Measurements from ENCODE around the gene SAMD11. TPM values are rescaled to one million over a fixed set of nuclear protein-coding genes. Genes with fewer than 3 reads are reported as not detected.

The SAMD11 gene
- polyA plus RNA-seq, 1 donor from 2014 or later = 21.6 TPM

DNA sequence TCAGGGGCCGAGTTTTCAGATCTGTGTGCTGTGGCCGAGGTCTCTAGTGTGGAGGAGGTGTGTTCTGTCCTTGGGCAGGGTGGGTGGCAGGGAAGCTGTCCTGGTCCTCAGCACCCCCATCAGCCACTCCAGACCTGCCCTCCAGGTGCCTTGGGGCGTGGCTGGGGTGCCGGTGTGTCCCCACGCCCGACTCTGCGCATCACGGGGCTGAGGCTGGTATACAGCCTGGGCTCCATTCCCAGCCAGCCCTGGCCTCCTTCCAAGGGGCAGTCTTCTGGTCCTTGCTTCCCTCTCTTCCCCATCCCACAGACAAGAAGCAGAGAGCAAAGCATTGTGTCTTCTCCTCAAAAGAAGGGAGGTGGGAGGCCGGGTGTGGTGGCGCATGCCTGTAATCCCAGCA is 4.0 kb downstream of the SAMD11 start:
- Histone ChIP-seq H3K9me2 (ENCODE audit: insufficient read depth, low read length) (no peaks in the 10 kb centered on the region), H3K9ac (ENCODE audit: low read length) (no peak overlapping the region), H3K36me3 (ENCODE audit: insufficient read depth, low read length) (no peaks in the 10 kb centered on the region), H3K79me2 (replicated peaks; ENCODE audit: insufficient read depth, low read length) (no peaks in the 10 kb centered on the region), H3K4me3 (ENCODE audit: low read length) (no peak overlapping the region), H3K9me3 (ENCODE audit: low read length) (no peaks in the 10 kb centered on the region), H2AFZ (ENCODE audit: low read depth, low read length) (no peak overlapping the region), H3K27me3 (ENCODE audit: insufficient read depth, low read depth, low read length) (peaks cover 63% of the 10 kb centered on the region), H4K20me1 (ENCODE audit: insufficient read depth) (no peaks in the 10 kb centered on the region), H3F3A (ENCODE audit: insufficient read depth, low read length, poor library complexity, severe bottlenecking) (no peaks in the 10 kb centered on the region), H3K27ac (ENCODE audit: low read length) (no peak overlapping the region), H3K4me2 (ENCODE audit: low read length) (no peak overlapping the region)
- TF ChIP-seq, protein P1, sequence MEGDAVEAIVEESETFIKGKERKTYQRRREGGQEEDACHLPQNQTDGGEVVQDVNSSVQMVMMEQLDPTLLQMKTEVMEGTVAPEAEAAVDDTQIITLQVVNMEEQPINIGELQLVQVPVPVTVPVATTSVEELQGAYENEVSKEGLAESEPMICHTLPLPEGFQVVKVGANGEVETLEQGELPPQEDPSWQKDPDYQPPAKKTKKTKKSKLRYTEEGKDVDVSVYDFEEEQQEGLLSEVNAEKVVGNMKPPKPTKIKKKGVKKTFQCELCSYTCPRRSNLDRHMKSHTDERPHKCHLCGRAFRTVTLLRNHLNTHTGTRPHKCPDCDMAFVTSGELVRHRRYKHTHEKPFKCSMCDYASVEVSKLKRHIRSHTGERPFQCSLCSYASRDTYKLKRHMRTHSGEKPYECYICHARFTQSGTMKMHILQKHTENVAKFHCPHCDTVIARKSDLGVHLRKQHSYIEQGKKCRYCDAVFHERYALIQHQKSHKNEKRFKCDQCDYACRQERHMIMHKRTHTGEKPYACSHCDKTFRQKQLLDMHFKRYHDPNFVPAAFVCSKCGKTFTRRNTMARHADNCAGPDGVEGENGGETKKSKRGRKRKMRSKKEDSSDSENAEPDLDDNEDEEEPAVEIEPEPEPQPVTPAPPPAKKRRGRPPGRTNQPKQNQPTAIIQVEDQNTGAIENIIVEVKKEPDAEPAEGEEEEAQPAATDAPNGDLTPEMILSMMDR (IDR thresholded peaks at IDR 0.05; ENCODE audit: poor library complexity, severe bottlenecking) = no peak
- TF ChIP-seq EZH2 (IDR thresholded peaks at IDR 0.05; ENCODE audit: borderline replicate concordance, insufficient read depth, low read length, poor library complexity, severe bottlenecking) = no peak
- TF ChIP-seq, protein P2, sequence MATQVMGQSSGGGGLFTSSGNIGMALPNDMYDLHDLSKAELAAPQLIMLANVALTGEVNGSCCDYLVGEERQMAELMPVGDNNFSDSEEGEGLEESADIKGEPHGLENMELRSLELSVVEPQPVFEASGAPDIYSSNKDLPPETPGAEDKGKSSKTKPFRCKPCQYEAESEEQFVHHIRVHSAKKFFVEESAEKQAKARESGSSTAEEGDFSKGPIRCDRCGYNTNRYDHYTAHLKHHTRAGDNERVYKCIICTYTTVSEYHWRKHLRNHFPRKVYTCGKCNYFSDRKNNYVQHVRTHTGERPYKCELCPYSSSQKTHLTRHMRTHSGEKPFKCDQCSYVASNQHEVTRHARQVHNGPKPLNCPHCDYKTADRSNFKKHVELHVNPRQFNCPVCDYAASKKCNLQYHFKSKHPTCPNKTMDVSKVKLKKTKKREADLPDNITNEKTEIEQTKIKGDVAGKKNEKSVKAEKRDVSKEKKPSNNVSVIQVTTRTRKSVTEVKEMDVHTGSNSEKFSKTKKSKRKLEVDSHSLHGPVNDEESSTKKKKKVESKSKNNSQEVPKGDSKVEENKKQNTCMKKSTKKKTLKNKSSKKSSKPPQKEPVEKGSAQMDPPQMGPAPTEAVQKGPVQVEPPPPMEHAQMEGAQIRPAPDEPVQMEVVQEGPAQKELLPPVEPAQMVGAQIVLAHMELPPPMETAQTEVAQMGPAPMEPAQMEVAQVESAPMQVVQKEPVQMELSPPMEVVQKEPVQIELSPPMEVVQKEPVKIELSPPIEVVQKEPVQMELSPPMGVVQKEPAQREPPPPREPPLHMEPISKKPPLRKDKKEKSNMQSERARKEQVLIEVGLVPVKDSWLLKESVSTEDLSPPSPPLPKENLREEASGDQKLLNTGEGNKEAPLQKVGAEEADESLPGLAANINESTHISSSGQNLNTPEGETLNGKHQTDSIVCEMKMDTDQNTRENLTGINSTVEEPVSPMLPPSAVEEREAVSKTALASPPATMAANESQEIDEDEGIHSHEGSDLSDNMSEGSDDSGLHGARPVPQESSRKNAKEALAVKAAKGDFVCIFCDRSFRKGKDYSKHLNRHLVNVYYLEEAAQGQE (IDR thresholded peaks at IDR 0.05; ENCODE audit: borderline replicate concordance) = no peak
- no peak for TF ChIP-seq MXI1 (conservative IDR thresholded peaks at IDR 0.05; ENCODE audit: poor library complexity, severe bottlenecking)
- TF ChIP-seq TAF1 (IDR thresholded peaks at IDR 0.05; ENCODE audit: low read depth) = no peak
- no peak for TF ChIP-seq POLR2AphosphoS5 (IDR thresholded peaks at IDR 0.05)
- no peak for TF ChIP-seq EP300 (conservative IDR thresholded peaks at IDR 0.05; ENCODE audit: poor library complexity, severe bottlenecking)
- no peak for TF ChIP-seq SMC3 (conservative IDR thresholded peaks at IDR 0.05; ENCODE audit: poor library complexity)
- TF ChIP-seq RAD21 (conservative IDR thresholded peaks at IDR 0.05) = no peak

DNA sequence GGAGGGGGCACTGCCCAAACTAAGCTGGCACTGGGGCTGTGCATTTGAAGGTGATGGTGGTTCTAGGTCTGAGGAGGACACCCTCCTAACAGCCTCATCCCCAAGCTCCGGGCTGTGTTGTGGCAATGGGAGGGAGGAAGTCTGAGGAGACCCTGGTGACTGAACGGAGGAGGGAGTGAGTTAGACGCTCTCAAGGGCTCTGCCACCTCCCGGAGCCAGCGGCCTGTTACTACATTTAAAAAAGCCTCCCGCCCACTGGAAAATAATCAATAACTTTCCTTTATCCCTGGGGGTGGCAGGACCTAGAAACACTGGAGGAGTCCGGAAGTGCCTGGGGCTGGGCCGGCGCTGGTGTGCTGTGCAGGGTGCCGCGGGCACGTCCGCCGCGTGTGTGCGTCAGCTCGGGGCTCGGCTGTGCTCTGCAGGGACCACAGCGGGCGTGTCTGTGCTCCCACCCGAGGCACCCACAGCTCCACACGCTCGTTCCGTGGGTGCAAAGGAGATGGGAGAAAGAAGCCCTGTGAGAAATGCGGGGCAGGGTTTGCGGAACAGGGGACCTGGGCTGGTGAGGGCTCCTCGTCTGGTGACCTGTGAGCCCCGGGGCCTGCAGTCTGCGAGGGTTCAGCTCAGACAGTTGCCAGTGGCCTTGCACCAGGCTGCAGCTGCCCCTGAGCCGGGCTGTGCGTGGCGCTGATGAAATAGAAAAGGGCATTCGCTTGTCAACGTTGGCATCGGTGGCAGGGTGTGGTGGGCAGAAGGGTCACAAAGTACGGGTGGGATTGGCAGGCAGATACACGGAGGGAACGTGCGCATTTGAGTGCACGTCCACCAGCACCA is 5.3 kb downstream of the SAMD11 start:
- Histone ChIP-seq H3K27me3 (ENCODE audit: insufficient read depth, low read depth, low read length) (peaks cover 64% of the 10 kb centered on the region), H4K20me1 (ENCODE audit: insufficient read depth) (no peaks in the 10 kb centered on the region)

More for the DNA sequence above, 5.3 kb downstream of the SAMD11 start:
- no peaks in the 10 kb centered on the region for H3K36me3 ChIP-seq (ENCODE audit: insufficient read depth, low read length)
- H3K27ac ChIP-seq (ENCODE audit: low read length) = no peak overlapping the region
- H3K9me3 ChIP-seq (ENCODE audit: low read length) = no peaks in the 10 kb centered on the region
- TF ChIP-seq SMC3 (conservative IDR thresholded peaks at IDR 0.05; ENCODE audit: poor library complexity) (no peak), EZH2 (IDR thresholded peaks at IDR 0.05; ENCODE audit: borderline replicate concordance, insufficient read depth, low read length, poor library complexity, severe bottlenecking) (no peak), MXI1 (conservative IDR thresholded peaks at IDR 0.05; ENCODE audit: poor library complexity, severe bottlenecking) (no peak), POLR2AphosphoS5 (IDR thresholded peaks at IDR 0.05) (no peak), EP300 (conservative IDR thresholded peaks at IDR 0.05; ENCODE audit: poor library complexity, severe bottlenecking) (no peak), RAD21 (conservative IDR thresholded peaks at IDR 0.05) (no peak), TAF1 (IDR thresholded peaks at IDR 0.05; ENCODE audit: low read depth) (no peak)
- TF ChIP-seq, protein P2 (IDR thresholded peaks at IDR 0.05; ENCODE audit: borderline replicate concordance) = no peak
- TF ChIP-seq, protein P1 (IDR thresholded peaks at IDR 0.05; ENCODE audit: poor library complexity, severe bottlenecking) = no peak
- no peaks in the 10 kb centered on the region for H3F3A ChIP-seq (ENCODE audit: insufficient read depth, low read length, poor library complexity, severe bottlenecking)
- no peak overlapping the region for H2AFZ ChIP-seq (ENCODE audit: low read depth, low read length)
- H3K79me2 ChIP-seq (replicated peaks; ENCODE audit: insufficient read depth, low read length) = no peaks in the 10 kb centered on the region
- no peak overlapping the region for H3K9ac ChIP-seq (ENCODE audit: low read length)
- H3K4me2 ChIP-seq (ENCODE audit: low read length) = no peak overlapping the region
- no peaks in the 10 kb centered on the region for H3K9me2 ChIP-seq (ENCODE audit: insufficient read depth, low read length)
- no peak overlapping the region for H3K4me3 ChIP-seq (ENCODE audit: low read length)

Data from neural cell (in vitro differentiated cells).